Stimulated activated CD4-positive, alpha-beta T cell treated with anti-CD3 and anti-CD28 coated beads, Interleukin-4, amount 100 ng/mL, for 48 hours (primary cell): ENCODE measurements around the gene MLLT1.

Experiments used
- DNase-seq, 2 donors: peaks; one replicate each; pipeline ENCODE4 v3.0.0-alpha.2; 2020; ENCODE audit warnings: low read depth in 2 of 2

MLLT1 gene

DNA sequence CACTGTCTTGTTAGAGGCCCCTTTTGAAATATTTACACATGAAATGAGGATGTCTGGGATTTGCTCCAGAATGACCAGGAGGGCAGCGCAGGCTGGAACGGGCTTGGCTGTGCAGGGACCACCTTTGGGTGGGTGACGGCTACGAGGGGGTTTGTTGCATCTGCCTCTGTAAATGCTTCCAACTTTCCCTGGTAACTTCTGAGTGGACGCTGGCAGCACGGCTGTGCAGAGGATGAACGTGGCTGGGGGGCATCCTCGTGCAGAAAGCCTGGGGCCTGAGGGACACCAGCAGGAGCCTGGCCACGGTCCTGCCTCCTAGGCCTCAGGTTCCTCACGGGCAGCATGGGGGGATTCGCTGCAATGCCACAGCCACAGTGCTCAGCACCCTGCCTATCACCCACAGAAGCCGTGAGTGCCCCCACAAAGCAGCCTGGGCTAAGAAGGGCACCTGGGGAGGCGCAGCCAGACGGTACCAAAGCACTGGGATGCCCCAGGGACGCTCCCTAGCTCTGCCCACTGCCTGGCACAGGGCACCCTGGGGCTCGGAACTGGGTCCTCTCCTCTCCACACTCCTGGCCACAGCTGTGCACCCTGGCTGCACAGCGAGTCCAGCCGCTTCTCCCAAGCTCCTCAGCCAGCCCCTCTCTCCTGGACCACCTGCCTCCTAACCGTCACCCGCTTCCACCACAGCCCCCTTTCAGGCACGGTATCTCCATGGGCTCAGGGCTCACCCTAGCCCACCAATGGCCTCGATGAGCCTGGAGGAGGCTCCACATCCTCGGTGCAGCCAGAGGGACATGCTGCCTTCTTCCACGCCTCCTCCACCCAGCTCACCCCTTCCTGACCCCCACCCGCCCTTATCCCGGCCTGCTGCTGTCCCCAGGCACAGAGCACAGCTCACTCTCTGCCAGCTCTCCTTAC, 44.5 kb downstream of the MLLT1 start:
- DNase-seq, result no peak

DNA sequence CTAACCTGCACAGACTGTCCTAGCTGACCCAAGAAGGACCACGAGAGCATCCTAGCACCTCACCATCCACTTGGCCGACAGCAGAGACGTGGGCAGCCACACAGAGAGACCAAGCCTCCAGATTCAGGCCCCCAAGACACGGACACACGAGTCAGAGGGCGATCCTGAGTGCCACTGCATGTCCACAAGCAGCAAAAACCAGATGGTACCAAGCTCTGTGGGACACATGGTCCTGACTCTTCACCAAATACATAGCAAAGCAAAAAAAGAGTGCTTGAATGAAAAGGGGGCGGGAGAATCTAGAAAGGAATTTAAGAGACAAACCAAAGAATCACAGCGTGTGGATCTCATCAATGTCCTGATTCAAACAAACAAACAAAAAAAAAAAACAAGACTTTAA, 45.2 kb downstream of the MLLT1 start:
- DNase-seq, result no peak

DNA sequence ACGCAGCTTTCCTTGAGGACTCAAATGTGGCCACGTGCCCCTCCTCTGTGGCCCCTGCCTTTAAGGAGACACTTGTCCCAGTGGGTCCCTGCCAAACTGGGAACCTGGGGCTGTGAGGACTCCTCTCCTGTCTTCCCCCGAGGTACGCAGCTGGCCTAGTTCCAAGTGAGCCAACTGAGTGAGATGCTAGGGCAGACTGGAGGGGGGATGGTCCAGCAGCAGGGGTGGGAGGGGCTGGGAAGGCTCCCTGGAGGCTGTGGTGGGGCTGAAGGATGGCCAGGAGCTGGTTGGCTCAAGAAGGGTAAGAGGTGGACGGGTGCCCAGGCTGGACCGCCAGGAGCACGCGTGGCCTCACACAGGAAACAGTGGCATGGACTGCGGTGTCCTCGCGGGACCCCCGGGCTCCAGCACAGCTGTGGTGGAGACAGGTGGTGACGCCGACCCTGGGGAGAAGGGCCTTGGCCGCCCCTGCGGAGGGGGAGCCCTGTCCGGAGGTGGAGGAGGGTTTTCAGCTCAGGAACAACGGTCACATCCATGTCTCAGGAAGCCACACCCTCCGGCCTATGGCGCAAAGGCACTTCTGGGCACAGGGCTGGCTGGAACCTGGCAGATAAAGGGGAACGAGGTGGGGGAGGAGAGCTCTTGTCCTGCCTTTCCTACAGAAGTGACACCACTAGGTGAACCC, 45.8 kb downstream of the MLLT1 start:
- no peak for DNase-seq

DNA sequence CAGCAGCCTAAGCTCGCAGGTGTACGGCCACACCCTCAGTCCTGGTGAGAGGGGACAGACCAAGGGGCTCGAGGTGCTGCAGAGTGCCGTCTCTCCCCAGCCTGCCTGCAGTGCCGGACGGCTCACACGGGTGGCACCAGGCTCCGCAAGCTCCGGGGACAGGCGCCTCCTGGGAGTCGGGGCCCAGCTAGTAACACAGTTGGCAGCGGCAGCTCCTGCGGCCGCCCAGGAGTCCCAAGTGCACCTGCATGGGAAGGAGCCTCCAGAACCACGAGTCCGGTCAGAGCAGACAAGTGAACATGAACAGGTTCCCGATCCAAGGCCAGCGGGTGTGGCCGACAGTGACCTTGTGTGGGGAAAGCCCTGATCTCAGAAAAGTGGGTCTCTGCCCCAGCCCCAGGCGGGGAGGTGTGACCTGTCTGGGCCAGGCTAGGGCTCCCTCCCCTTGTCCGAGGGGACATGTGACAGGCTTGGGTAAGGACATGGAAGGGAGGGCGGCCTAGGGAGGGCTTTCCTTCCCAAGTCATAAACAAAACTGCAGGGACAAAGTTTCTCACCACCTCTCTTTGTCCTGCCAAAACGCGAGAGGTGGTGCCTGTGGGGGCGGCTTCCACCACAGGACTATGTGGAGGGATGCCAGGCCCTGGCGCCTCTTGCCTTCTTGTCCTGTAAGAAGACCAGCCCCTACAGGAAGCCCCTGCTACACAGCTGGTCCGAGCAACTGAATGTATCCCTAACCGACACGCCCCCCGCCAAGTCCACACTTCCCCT, 46.5 kb downstream of the MLLT1 start:
- DNase-seq, result no peak

DNA sequence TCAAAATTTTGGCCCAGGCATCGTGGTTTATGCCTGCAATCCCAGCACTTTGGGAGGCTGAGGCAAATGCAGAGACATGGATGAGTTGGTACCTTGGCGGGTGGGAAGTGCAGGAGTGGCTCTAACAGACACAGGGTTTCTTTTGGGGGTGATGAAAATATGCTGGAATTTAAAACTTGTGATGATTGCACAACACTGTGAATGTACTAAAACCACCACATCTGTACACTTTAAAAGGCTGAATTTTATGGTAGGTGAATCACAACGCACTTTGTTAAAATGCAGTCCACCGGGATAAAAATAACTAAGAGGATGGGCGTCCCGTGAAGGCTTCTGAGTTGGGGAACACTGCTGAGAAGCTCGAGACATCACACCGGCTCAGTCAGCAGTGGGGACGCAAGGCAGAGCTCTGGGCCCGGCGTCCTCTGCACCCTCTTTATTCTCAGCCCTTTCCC, 47.1 kb downstream of the MLLT1 start:
- DNase-seq, result no peak

DNA sequence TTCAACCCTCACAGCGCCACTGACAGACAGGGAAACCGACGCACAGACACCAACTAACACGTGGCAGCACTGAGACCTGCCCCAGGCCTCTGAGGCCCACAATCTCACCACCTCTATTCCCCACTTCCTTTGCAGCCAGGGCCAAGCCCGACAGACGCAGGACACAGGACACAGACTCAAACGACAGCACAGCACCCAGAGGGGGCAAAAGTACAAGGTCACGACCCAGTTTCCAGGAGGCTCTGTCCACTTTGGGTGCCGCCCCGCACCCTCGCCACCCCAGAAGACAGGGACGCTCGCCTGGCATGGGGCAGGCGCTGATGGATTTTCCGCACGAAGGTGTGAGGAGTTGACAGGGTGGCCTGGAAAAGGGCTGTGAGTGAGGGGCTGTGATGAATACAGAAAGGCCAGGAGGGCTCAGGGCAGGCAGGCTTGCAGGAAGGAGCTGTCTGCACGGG, 48.8 kb downstream of the MLLT1 start:
- no peak for DNase-seq

DNA sequence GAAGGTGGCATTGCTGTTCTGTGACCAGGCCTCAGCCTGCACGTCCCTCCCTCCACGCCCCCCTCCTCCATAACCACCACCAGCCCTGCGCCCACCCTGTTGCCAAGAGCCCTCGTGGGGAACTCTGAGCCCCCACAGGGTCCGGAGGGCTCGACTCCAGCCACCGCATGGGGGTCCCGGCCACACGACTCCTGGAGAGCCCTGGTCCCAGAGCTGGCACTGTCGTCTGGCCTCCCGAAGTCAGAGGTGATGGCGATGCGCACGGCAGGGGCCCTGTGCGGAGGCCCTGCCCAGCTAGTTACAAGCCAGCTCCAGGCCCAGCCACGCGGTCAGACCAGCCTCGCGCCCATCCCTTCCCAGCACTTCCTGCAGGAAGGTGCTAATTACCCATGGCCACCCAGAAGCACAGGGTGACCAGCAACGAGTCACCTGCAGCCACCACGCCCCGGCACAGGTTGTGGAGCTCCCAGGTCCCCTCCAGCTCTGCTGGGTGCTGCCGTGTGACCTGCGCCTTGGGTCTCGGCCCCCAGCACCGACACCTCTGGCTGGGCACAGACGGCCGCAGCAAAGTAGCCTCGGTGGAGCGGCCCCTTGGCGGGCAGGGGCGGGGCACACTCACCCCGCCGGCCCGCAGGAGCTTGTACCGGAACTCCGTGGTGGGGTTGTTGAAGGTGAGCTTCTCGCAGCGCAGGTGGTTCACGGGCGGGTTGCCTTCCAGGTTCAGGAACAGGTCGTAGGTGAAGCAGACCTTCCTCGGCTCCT, 49.6 kb downstream of the MLLT1 start:
- DNase-seq, result no peak

DNA sequence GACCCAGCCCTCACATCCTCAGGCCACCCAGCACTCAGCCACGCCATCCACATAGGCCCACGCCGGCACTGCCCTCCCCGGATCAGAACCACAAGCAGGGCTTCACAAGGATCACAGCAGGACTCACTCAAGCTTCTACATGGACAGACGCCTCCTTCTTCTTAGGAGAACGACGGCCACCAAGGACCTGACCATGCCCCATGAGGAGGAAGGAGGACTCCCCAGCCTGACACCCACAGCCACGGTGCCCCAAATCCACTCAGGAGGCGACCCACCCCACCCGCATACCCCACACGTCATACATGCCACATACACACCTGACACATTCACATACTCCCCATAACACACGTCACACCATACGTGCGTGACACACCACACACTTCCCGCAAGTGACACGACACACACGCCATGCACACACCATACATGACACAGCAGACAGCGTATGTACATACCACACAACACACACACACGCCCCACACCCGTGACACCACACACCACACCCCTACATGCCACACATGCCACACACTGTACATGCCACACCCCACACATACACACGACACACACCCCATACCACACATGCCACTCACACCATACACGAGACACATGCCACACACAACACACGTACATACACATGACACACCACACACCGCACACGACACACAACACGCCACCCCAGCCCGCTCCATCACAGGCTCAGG, 50.4 kb downstream of the MLLT1 start:
- no peak for DNase-seq

DNA sequence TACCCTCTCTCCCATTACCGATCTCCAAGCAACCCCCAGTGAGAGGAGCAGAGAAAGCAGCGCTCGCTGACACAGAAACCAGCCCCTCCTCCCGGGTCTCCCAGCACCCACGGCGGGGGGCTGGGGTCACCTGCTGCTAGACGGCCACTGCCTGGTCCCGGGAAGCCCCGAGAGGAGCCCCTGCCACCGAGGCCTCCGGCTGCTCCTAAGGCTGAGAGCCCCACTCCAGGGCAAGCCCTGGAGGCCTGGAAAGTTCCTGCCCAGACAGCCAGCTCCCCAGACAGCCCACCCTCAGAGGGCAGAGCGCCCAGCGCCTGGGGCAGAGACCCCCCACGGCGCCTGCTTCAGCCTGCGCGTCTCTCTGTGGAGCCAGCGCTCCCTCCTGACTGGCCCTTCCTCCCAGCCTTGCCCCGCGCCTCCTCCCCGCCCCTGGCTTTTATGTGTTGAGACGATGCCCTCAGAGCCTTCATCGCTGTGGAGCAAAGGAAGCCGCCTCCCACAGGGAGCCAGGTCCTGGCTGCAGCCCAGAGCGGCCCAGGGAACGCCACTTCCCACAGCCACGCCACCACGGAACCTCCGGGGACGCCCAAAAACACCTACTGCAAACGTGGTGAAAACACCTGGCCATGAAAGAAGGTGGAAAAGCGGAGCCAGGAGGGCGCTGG, 51.1 kb downstream of the MLLT1 start:
- no peak for DNase-seq

DNA sequence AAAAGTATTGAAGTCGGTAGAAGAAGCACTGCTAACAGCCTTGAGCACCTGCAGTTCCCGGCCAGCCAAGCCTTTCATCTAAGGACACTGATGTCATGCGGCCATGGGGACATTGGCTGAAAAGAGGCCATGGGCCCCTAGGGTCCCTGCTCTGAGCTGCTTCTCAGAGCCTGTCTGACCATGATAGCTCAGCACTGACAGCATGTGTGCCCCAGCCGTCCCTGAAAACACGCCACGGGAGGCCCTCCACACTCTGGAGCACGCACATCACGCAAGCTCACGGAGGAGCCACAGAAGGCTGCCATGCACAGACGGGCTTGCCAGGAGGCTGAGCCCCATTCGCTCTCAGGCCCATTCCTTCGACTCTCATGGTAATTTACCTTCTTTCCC, 51.8 kb downstream of the MLLT1 start:
- DNase-seq, result no peak

DNA sequence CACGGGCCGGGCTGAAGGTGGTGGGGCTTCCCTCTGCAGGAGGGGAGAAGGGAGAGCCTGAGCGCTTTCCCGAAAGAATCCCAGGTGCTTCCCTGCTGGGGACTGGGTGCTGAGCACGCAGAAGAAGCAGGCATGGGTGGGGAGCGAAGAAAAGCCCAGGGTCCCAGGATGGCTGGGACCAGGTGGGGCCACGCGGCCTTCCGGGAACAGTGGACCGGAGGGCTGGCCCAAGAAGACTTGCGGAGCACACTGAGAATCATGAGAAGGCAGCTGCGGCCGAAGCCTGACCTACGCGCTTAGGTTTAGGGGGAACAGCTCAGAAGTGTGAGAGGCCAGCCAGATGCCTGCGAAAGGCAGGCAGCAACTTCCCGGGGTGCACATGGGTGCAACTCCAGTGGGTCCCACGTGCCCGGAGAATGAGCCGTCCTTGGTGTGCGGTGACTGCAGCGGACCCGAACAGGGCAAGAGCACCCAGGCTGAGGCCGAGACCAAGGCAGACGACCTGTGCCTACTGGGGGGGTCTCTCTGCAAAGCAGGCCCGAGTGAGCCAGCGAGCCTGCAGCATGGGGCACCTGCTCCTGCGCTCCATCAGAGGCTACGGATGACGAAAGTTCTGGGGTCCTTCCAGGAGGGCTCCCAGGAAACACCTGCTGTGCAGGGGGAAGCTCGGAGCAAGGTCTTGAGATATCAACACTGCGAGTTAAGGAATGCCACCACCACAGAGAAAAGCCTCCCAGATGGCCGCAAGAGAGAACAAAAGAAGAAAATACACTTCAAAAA, 52.4 kb downstream of the MLLT1 start:
- DNase-seq, result no peak

DNA sequence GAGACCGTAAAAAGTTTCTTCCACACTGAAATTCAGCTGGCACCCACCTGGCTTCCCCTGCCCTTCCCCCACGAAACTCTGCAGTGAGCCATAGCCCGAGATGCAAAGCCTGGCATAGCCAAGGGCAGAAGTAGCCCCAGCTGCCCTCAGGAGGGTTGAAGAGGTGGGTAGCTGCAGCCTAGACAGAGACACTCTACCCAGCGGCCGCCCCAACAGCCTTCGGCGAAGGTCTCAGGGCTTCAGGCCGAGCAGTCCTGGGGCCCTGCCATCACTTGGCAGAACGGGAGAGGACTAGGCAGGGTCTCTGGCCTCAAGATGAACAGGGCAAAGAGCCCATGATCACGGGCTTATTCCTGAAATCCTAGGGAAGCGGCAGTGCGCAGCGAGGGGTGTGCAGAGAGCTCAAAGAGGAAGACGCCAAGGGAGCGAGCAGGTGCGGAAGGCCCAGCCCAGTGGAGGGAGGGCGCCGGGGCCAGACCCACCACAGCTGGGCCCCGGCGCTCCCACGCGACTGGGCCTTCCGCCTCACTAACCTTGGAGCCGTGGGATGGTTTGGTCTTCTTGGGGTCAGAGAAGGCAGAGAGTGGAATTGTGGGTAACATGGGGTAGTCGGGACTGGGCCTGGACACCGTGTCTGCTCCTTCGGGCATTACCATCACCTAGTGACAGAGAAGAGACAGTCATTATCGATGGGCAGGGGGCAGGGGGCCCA, 53.2 kb downstream of the MLLT1 start:
- DNase-seq, result no peak

DNA sequence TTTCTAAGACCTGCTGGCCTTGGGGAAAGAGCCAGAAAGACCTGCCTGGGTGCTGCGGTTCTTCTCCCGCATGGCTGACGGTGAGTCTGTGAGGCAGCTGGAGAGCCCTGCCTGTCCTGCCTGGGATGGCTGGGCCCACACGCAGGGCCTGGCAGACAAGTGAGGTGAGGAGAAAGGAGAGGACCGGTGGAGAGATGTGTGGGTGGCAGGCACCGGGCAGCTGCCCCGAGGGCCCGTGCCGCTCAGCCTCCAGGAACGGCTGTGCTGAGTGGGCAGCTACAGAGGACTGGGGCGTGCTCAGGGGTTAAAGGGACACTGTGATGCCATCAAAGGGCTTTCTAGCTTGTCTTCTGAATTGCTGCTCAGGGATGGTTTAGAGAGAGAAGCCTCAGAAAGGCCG, 53.8 kb downstream of the MLLT1 start:
- DNase-seq, result no peak

DNA sequence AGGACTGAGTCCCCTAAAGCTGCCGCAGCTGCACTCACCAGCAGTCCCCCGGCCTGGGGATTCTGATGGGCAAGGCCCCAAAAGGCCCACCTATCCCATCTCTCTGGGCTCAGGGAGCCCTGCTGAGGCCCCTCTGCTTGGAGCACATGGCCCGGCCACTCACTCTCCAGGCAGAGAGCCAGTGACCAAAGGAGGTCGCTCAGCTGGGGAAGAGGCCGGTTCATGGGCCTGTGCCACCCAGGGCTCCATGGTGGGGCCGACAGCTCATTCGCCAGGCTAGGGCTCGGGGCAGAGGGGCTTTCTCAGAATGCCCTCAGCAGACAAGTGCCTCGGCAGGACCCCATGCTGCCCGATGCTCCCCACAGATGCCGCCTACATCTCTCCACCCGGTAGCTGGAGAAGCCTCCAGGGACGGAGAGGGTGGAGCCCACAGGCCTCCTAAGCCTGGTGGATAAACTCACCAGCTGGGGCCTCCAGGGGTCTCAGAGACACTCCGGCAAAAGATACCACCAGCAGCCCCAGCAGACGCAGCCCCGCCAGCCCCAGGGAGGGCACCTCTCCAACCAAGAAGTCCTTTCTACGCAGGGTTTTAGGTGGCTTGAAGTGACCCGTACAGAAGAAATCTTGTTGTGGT, 54.4 kb downstream of the MLLT1 start:
- no peak for DNase-seq

DNA sequence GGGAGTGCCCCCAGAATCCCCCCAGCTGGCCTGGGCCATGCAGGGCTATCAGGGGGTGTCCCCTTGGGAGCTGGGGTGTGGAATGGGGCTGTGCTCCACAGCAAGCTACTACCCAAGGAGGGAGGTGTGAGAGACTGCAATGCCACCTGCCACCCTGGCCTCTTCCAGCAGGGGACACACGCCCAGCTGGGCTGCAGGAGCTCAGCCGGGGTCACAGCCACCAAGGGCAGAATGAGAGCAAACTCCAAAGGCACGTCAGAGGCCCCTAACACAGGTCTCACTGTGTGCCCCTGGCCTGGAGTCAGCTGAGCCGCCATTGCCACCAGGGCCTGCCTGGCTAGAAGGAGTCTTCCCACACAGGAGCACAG, 55.5 kb downstream of the MLLT1 start:
- no peak for DNase-seq

DNA sequence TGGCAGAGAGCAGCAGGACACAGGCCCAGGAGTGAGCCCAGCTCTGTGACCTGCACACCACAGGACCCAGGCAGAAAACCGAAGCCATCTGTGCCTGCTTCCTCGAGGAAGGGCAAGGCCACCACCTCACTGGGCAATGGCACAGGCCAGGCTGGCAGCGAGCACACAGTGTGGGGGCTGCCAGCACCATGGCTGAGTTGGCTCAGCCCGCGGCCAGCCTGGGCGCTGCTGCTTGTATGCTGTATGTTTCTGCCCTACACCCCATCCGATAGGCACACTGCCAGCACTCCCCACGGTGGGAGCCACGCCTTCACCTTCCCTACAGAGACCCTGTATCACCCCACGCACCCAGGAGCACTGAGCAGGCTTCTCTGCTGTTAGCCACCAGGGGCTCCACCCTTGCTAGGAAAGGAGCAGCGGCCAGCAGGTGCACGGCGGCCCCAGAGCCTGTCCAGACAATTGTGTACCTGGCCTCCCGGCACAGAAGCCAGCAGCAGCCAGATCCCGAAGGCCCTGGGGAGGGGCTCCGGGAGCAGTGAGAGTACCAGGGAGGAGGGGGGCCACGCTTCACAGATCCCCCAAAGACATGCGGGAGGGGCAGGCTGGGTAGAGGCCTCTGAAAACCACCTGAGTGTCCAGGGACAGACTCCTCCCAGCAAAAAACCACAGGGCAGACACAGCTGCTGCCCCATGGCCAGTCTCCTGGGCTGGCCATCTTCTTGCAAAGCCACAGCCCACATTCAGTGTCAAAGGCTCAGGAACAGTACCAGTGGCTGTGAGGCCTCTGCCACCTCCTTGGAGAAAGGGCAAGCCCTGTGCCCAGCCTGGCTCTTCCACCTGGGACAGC, 56.1 kb downstream of the MLLT1 start:
- DNase-seq, result no peak

DNA sequence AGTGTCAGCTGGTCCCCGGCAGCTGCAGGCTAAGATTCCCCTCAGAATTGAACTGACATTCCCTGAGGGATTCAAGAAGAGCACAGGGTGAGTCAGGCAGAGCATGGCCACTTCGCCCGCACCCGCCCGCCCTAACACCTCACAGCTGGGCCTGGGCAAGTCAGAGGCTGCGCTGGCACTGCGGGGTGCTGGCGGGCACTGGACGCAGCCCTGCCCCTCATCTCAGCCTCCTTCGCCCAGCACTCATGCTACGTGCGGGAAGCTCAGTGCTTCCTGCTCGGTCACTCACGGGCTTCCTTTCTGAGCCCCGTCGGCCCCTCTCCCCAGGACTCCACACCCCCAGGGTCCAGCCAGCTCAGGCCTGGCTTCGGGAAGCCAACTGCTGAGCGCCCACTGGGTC, 56.9 kb downstream of the MLLT1 start:
- no peak for DNase-seq
